GM12873 (cell line): Measurements from ENCODE around the gene RHOG.

Source experiments
- TF ChIP-seq, protein P1 (sequence below): IDR thresholded peaks from 2 replicates; pipeline ENCODE4 v1.5.1; 2012; ENCODE audit warnings: low read depth, mild to moderate bottlenecking, moderate library complexity, low read length, control low read depth; ENCODE audit not compliant: insufficient read depth; ENCODE audit errors: missing control alignments

Gene RHOG

DNA sequence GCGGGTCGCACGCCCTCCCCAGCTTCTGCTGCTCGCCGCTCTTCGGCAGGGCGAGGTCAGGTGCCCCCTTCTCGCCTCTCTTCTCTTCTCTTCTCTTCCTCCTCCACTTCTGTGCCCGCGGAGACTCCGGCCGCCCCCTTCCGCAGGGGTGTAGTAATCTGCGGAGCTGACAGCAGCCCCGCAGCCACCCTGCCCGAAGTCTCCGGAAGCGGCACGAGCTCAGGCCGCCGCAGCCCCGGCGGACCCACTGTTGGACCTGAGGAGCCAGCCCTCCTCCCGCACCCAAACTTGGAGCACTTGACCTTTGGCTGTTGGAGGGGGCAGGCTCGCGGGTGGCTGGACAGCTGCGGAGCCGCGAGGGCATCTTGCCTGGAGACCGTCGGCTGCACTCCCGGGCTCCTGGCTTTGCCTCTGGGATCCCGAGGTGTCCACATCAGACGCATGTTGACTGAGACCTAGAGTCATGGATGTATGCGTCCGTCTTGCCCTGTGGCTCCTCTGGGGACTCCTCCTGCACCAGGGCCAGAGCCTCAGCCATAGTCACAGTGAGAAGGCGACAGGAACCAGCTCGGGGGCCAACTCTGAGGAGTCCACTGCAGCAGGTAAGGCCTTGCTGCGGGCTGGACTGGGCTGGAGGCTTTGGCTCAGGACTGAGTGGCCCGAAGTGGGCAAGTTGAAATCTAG lies 15.2 kb upstream of the RHOG start:
- TF ChIP-seq, protein P1, sequence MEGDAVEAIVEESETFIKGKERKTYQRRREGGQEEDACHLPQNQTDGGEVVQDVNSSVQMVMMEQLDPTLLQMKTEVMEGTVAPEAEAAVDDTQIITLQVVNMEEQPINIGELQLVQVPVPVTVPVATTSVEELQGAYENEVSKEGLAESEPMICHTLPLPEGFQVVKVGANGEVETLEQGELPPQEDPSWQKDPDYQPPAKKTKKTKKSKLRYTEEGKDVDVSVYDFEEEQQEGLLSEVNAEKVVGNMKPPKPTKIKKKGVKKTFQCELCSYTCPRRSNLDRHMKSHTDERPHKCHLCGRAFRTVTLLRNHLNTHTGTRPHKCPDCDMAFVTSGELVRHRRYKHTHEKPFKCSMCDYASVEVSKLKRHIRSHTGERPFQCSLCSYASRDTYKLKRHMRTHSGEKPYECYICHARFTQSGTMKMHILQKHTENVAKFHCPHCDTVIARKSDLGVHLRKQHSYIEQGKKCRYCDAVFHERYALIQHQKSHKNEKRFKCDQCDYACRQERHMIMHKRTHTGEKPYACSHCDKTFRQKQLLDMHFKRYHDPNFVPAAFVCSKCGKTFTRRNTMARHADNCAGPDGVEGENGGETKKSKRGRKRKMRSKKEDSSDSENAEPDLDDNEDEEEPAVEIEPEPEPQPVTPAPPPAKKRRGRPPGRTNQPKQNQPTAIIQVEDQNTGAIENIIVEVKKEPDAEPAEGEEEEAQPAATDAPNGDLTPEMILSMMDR: no peak

DNA sequence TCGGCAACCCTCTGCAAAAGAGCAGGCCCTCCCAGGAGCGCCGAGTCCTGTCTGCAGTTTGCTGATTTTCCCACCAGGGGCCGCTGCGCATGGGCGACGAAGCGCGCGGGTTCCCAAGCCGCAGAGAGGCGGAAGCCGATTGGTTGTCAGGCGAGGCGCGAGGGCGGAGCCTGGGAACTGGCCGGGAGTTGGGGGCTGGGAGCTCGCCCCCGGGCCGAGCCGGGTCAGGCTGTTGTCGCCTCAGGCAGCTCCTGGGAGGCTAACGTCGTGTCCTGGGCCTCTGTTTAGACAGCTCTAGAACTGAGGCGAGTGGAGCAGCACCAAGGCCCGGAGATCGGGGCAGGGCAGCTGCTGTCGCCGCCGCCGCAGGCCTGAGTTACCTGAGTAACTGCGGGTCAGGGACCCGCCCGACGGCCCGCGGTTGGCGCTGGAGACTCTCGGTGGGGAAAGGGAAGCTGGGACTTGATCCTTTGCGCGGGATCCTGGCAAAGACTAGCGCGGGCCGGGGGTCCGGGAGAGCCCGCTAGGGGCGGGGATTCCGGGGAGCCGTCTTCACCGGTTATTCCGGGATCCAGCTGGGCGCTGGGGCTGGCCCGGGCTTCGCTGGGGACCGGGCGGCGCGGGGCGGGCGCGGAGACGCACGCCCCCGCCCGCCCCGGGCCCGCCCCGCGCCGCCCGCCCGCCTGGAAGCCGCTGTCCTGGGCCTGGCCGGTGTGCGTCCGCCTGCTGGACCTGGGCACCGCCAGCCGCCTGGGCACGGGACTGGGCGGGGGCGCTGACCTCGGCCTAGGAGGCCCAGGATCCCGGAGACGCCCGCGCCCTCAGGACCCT lies 14.4 kb upstream of the RHOG start, which contains the start of gene STIM1:
Gene STIM1, plus strand, starts transcription at position 688 of the 831 bp plus-strand sequence. CDS start 607 bp downstream, outside the sequence.
- TF ChIP-seq, protein P1: peak; percentile 86

DNA sequence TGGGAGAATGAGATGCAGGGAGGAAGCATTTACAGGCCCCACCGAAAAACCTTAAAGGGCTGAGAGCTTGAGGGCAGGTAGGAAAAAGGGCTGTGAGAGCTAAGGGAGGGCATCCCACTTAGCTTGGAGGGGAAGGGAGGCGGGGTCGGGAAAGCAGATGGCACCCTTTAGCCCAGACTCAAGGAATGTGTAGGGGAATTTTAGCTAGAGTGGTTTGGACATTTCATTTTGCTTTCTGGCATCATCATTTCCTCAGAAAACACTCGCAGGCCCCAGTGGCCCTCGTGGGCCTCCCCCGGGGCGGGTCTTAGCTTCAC lies 13.9 kb upstream of the RHOG start:
- TF ChIP-seq, protein P1: no peak

DNA sequence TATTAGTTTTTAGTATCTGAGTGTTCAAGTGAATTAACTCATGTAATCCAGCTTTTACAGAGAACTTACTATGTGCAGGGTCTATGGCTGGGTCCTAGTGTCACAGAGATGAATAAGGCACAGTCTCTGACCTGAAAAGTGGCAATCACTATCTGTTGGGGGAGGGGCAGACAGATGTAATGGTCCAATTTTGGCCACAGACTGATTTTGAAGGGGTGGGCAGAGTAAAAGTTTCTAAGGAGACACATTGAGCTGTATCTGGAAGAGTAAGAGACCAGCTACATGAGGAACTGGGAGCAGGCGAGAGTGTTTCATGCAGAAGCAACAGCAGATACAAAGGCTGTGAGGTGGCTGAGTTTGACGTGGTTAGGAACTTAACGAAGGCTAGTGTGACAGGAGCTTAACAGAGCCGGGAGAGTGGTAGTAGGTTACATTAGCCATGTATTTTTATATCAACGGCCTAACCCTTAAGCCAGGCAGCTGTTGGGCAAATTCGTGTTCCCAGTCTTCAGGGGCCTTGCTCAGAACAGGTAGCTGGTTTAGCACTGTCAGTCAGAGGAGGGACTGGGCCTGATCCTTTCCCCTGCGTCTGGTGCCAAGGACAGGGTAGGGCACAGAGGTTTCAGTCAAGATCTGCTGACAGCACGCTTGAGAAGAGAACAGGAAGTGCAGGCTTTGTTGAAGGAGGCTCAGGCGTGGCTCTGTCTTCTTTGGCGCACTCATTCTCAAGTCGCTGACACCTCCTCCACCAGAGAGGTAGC lies 13.3 kb upstream of the RHOG start:
- TF ChIP-seq, protein P1: no peak

DNA sequence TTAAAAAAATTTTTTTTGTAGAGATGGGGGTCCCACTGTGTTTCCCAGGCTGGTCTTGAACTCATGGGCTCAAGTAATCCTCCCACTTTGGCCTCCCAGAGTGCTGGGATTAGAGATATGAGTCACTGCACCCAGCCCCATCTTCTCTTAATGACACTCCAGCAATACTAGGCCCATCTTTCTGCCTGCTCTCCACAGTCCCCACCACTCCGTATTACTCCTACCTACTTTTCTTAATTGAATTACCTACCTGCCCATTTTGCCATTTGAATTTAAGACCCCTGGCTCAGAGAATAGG lies 12.7 kb upstream of the RHOG start:
- TF ChIP-seq, protein P1: no peak

DNA sequence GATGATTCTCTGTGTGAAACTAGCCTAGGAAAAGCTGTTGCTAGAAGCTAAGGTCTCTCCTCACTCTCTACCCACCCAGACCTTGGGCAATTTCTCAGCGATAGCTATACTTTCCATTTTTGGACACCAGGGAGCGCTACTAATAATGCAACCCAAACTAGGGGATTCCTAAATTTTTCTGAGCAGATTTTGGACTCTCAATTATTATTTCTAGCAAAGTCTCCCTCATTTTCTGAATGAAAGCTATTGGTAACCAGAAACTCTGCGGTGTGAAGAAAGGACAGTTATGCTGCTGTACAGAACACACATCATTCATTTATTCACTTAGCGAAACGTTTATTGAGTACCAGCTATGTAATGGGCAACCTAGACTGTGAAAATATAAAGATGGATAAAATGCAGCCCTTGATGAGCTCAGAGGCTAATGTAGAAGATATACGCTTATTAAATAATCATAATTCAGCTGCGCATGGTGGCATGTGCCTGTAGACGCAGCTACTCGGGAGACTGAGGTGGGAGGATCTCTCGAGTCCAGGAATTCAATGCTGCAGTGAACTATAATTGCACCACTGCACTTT lies 8.6 kb upstream of the RHOG start:
- TF ChIP-seq, protein P1: peak; percentile 70

DNA sequence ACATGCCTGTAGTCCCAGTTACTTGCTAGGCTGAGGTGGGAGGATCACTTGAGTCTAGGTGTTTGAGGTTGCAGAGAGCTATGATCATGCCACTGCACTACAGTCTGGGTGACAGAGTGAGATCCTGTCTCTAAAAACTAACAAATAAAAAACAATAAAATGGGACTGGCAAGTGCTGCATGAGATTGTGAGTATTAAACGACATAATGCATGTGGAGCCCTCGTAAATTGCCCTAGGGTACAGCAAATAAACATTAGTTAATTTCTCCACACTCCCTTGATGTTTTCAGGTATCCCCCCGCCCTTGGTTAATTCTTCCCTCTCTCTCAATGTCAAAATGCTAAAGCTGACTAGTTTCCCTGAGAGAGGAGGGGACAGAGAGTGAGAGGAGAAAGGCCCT lies 4.9 kb upstream of the RHOG start:
- TF ChIP-seq, protein P1: no peak
